Stimulated activated CD4-positive, alpha-beta T cell treated with anti-CD3 and anti-CD28 coated beads, Interleukin-2, amount 100 ng/mL, for 48 hours (primary cell): ENCODE measurements around the gene CRB2.
"Not testable (repeated sequence)": the region's sequence is repeated elsewhere in the genome, so short reads cannot be mapped to it uniquely, and the experiment has no call there.

ENCODE experiments used
- DNase-seq, 2 donors: peaks; one replicate each; pipeline ENCODE4 v3.0.0-alpha.2; 2020

CRB2 gene

DNA sequence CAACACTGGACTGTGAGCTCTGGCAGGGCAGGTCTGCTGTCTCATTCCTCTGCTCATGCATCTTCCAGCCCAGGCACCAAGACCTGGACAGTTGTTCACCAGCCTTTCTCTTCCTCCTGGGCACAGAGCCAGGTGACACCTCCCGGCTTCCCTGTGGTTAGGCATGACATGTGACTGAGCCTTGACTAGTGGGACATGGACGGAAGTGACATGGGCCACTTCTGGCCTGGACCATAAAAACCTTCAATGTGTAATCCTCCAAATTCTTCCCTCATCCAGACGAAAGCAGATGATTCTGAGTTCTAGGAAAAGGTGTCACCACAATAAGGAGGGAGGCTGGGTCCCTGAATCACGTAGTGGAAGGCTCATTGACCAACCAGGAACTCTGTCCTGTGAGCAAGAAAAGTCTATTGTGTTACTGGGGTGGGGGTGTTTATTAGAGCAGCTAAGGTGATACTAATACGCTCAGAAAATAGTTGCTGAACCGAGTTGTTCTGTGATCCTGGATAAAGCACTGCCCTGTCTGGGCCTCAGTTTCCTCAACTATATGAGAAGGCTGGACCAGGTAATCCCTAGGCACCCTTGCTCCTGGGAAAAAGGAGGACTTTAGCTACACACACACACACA is 26.6 kb upstream of the CRB2 start:
- DNase-seq = no peak

DNA sequence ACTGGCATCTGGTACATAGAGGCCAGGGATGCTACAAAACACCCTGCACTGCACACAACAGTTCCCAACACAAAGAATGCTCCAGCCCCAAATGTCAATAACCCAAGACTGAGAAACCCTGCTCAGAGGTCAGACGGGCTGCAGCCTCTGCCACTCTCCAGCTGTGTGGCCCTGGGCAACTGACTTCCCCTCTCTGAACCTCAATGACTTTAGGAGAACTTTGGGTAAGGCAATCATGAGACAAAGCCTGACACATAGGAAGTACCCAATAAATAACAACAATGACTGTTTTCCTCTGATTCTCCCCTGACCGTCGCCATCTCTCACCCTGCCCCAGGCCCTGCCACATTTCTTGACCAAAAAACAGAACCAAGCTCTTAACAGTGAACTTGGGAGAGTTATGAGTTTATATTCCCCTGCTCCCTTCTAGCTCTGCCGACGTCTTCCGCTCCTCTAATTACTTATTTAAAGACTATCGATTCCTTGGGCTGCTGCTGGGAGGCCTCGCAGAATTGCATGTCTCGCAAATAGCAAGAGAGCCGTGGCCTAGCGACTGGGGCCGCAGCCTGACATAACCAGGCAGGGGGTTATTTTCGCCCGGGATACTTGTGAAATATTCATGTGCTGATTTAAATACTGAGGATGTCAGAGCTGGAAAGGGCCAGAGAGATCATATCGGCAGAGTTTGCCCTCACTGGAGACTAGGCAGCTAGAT is 24.5 kb upstream of the CRB2 start:
- no peak for DNase-seq

DNA sequence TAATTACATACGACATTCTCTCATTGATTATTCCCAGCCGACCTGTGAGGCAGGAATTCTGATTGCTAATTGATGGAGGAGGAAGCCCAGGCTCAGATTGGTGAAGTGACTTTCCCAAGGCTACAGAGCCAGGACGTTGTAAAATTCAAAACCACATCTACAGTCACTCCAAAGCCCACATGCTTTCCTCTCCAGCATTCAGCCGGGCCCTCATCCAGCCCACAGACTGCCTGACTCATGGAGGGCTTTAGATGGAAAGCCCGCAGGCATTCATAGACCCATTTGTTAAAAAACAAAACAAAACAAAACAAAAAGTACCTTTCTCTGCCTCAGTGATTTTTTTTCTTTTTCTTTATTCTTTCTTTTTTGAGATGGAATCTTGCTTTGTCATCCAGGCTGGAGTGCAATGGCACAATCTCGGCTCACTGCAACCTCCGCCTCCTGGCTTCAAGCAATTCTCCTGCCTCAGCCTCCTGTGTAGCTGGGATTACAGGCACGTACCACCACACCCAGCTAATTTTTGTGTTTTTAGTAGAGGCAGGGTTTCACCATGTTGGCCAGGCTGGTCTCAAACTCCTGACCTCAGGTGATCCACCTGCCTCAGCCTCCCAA is 22.8 kb upstream of the CRB2 start:
- not testable (repeated sequence) for DNase-seq

DNA sequence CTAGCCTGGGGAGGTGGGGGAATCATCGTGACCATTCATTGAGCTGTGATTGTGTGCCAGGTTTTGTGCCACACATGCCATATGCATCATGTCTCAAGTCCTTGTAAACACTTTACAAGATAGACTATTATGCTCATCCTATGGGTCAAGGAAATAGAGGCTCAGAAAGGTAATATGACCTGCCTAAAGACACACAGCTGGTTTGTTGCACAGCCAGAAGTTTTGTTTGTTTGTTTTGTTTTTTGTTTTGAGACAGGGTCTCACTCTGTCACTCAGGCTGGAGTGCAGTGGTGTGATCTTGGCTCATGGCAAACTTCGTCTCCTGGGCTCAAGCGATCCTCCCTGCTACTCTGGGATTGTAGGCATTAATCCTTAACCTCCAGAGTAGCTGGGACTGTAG is 21.4 kb upstream of the CRB2 start:
- no peak for DNase-seq

DNA sequence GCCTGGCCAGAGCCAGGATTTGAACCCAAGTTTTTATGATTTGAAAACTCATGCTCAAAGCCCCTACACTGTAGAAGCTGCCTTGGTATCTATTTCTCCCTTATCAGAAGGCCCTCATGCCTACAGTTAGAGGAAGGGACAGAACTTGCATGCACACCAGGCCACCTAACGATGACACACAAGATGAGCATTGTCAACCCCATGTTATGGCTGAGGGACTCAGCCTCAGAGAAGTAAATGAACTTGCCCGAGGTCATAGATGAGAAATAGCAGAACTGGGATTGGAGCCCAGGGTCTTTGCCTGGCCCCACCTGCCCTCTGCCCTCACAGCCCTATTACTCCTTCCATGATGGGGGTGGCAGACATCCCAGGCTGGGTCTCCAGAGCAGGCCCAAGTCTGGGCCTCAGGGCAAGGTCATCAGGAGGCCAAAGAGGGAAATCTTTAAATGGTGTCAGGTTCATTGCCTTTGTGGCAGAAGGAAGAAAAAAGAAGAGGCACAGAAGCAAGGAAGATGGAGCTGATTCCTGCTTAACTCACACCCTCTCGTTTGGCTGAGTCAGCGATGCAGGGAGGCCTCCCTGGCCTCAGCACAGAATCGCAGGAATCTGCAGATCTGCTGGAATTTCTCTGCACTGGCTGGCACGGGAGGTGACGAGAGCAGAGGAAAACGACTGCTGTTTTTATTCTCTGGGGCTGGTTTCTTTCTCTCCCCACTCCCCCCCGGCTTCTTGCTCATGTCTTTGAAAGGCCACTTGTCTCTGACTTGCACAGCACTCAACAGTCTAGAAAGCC is 20.6 kb upstream of the CRB2 start:
- DNase-seq = no peak

DNA sequence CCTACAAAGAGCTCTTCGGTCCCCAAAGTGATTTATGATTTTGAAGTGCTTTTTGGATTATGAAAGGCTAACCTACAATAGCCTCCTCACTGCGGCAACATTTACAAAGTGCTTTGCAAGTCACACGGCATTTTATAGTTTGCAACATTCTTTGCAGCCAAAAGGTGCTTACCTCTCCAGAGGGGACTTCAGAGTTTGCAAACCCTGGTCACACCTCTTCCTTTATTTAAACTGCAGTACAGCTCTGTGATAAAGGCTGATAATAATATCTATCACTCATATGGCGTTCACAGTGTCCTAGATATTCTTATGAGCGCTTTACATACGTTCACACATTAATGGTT is 20.0 kb upstream of the CRB2 start:
- DNase-seq = no peak

DNA sequence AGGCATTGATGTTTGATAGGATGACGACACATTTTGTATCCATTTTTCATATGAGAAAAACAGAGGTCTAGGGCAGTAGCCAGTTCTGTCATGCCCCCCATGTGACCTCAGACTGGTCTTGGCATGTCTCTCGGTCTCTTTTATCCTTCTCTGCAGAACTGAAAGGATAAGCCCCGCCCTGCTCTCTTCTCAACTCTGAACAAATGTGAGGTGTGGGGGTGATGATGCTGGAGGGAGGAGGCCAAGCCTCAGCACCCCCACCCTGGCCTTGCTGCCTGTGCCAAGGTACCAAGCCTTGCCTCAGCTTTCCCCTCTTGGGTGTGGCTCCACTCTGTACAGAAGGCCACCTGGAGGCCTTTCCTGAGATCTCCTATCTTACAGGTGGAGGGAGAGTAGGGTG is 19.5 kb upstream of the CRB2 start:
- DNase-seq = no peak

DNA sequence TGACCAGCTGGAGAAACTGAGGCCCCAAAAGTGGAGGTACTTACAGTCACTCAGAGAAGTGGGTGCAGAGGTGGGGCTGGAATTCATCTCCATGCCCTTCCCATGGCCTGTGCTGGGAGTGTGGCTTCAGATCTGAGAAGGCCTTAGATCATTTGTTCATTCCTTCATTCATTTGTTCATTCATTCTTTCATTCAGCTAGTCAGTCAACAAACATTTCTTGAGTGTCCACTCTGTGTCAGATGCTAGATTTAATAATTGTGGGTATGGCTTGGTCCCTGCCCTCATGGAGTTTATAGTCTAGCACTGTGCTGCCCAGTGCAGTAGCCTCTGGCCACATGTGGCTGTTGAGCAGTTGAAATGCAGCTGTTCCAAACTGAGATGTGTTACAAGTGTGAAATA is 19.0 kb upstream of the CRB2 start:
- no peak for DNase-seq

DNA sequence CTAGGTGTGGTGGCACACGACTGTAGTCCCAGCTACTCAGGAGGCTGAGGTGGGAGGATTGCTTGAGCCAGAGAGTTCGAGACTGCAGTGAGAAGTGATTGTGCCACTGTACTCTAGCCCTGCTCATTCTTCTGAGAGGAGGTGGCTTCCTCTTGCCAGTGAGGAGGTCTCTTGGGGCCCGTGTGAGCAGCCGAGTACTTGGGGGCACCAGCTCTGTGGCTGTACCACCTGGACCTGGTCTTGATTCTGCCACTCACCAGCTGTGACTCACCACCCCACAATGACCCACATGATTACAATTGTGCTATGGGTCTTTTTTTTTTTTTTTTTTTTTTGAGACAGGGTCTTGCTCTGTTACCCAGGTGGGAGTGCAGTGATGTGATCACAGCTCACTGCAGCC is 18.0 kb upstream of the CRB2 start:
- no peak for DNase-seq

DNA sequence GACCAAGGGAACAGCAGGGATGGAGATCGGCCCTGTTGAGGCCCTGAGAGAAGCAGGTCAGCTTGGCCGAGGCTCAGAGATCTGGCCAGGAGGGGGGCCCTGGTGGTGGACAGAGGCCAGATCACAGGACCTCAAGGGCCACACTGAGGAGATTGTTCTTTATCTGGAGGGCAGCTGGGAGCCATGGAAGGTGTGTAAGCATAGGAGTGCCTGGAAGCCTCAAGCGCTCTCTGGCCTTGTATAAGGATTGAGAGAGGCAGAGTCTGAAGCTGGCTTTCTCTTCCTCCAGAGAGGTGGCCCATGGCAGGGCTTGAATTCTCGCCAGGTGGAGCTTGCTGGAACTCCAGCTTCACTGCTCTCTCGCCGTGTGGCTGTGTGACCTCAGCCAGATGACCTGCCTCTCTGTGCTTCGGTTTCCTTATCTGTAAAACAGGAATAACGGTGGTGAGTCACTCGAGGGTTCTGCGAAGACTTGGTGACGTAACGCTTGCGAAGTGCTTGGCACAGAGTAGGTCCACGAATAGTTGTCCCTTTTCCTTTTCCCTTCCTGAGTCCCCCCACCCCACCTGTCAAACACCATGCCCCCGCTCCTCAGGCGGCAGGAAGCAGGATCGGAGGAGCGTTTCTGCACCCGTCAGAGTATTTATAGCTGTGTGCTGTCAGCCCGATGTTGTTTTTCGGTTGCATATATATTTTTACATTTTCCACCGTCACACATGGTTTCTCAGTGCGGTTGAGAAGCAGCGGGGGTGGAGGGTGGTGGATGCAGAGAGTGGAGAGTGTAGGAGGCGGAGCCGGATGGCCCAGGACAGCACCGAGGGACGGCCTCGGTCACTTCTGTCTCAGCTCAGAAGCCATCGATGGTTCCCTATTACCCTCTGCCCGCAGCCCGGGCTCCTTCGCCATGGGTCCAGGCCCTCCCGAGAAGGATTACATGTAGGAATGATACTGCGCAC is 17.0 kb upstream of the CRB2 start:
- peak; percentile 63 for DNase-seq

DNA sequence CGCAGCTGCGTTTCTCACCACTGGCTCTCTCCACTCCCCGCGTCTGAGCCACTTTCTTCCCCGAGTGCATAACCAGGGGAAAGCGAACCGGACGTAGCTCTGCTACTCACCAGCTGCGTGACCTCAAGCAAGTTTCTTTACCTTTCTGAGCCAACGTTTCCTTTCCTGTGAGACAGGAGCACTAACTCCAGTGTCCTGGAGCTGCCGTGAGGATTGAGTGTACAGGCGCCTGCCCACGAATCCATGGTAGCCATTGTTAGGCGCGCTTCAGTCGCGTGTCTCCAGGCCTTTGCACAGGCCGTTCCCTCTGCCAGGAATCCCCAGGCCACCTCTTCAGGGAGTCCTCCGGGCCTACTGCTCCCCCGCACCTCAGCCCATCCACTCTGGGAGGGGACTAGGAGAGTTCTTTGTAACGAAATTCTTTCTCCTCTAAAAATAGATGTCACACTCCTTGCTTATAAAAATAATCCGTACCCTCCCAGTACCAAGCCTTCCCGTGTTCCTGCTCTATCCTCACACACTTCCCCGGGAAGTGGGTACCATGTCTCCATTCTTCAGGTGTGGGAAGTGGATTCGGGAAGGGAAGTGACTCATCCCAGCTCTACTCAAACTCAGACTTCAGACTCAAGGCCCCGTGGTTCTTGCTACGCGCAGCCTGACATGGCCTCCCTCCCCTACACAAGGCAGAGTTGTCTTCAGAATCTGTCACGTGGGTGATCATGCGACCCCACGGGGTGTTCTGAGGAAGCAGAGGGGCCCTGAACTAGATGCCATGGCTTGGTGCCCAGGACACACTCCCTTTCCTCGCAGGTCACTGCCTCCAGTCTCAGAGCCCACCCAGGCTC is 16.1 kb upstream of the CRB2 start:
- DNase-seq = peak; percentile 42 to 62

DNA sequence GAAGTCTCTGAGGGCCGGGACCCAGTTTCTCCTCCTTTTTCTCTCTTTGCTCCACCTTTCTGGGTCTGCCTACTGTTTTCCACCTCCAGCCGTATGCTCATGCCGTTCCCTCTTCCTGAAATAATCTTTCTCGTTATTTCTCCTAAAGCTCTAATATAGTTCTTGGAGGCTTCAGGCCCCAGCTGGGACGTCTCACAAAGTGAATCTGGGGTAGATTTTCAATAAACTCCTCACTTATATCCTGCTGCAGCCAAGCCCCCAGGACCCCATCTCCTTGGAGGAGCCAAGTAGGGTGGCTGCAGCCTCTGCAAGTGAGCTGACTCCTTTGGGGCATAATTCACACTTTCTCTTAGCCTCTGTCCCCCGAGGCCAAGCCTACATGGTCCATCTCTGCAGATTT is 14.2 kb upstream of the CRB2 start:
- no peak for DNase-seq

DNA sequence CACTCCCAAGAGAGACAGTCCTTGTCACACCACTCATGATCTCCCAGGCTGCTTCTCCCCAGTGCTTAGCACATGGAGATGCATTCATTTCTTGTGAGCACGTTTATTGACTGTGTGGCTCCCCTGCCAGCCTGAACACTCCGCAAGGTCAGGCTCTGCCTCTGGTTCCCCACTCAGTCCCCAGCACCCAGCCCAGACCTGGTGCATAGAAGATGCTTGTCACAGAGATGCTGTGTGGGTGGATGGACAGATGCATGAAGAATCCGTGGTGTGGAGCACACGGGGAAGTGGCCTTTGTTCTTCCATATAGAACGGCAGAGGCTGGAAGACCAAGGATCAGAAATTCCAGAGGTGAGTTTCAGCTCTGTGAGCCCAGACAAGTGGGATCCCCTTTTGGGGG is 13.8 kb upstream of the CRB2 start:
- no peak for DNase-seq

DNA sequence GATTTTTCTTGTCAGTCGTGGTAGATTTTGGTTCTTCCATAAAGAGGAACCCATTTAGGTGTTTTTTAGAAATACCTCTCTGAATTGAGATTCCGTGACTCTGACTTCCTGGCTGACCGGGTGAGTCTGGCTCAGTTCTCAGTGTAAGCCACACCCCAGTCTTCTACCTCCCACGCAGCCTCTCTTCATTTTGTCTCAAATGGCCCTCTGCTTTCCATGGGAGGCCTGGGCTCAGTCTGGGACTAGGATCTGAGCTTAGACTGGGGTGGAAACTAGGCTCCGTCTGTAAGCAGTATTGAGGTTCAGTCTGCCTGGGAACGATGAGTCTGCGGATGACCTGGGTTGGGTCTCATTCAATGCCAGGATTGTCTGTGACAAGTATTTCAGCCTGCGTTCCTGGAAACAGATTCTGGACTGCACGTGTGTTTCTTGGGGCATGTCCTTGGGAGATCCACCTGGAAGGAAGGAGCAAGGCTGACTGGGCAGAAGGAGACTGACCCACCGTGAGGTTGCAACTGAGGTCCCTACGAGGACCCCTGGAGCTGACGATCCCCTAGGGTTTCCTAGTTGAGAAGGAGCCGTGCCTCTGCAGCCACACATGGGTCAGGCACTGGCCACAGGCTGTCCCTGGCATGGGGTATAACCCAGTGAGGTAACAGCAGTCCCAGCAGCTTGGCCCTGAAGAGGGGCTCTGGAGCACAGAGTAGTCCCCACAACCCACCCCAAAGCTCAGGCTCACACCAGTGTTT is 12.4 kb upstream of the CRB2 start:
- DNase-seq = no peak

DNA sequence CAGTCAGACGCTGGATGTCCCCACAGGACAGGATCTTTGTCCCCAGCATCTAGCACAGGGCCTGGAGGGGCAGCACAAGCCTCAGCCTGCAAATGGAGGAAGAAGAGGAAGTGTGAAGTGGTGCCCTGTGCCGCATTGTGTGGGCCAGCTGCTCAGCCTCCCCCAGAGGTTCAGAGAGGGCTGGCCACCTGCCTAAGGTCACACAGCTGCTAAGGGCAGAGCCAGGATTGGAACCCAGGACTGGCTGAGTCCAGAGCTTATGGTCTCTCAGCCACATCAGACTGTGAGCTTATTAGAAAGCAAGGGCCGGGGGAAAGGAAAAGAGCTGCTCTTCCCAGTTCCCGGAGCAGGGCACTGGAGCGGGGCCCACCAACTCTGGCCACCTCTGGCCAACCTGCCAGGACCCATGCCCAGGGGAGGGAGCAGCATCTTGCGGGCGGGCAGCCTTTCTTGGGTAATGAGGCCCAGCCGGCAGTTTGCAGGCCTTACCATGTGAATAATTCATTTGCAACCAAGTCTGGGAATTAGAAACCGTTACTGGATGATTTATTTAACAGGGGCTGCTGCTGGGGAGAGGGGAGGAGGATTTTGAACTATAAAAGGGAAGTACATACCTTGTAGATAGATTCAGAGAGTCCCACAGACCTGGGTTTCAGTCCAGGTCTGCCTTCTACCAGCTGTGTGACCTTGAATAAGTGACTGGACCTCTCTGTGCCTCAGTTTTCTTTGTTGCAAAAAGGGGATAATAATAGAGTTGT is 11.6 kb upstream of the CRB2 start:
- DNase-seq = no peak

DNA sequence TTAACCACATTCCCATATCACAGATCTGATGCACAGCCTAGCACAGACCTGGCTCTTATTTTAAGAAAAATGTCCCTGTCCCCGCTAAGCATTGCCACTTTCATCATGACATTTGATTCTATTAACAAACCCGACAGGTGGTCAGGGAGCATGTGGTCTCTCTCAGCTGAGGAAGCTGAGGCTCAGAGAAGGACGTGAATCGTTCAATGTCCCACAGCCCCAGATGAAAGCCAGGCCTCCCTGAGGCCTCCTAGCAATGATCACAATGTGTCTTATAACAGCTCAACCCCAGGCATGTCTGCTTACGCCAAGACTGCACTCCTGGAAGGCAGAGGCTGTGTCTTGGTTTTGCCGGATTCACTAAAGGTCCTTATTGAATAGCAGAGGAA is 10.4 kb upstream of the CRB2 start:
- DNase-seq = no peak

DNA sequence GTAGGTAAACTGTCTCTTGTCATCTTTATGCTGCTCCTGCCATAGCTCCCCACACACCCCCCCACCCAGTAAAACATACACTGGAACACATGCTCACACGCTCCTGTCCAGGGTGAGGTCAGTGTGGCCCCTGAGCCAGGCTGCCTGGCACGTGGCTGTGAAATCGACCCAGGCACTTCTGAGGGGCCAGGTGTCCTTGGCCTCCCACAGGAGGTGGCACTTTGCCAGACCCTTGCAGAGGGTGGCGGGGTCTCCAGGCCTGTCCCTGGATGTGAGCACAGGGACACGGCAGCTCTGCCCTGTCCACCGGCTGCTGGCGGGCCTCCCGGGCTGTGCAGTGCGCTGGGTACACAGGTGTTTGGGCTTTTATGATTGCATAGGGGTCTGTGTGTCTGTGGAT is 10.0 kb upstream of the CRB2 start:
- DNase-seq = no peak

DNA sequence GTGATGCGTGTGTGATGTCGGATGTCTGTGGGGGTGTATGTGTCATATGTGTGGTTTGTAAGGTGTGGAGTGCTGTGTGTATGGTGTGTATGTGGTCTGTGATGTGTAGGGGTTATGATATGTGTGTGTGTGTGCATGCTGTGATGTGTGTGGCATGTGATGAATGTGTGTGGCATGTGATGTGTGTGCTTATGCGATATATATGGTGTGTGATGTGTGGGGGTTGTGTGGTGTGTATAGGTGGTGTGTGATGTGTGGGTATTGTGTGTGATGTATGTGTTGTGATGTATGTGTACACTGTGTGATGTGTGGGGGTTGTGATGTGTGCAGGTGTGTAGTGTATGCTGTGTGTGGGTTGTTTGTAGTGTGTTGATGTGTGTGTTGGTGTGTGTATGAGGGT is 9.2 kb upstream of the CRB2 start:
- no peak for DNase-seq

DNA sequence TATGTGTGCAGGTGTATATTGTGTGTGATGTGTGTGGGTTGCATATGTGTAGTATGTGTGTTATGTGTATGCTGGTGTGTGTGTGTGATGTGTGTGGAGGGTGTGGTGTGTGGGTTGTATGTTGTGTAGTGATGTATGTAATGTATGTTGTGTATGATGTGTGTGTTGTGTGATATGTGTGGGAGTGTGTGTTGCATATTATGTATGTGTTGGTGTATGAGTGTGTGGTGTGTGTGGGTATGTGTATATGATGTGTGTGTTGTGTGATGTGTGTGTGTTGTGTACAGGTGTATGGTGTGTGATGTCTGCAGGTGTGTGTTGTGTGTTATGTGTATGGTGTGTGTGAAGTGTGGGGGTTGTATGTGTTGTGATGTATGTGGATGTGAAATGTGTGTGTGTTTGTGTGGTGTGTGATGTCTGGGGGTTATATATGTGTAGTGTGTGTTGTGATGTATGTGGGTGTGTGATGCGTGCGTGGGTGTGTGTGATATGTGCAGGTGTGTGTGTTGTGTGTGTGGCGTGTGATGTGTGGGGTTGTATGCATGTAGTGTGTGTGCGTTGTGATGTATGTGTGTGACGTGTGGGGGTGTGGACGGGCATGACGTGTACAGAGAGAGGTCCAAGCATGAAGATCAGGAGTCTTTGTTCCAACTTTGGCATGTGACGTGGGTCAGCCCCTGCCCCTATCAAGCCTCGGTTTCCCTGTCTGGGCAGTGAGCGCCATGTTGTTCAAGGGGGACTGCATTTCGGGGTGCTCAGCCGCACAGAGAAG is 8.5 kb upstream of the CRB2 start:
- no peak for DNase-seq
